Measurements from ENCODE around the gene CMSS1.
A peak's percentile ranks its signal among the peaks of the same experiment; 100 is the strongest.

CMSS1 gene

GRCh38 chr3:100002599-100003350 is 185.1 kb downstream of the CMSS1 start:
- no peaks in the 10 kb centered on the region for H3K36me3 ChIP-seq (replicated peaks)
- no peak overlapping the region for H3K27ac ChIP-seq
- peak; percentile 86 for DNase-seq
- H3K4me3 ChIP-seq (ENCODE audit: low read depth, low read length), result no peak overlapping the region
- in situ Hi-C loops (cut with HindIII; ENCODE audit: low pct_ligation_motif_present, low sequenced_read_pairs), result no loop called here
- no peak for TF ChIP-seq CTCF (IDR thresholded peaks at IDR 0.05; ENCODE audit: low read depth, low read length, missing control alignments)
- H3K27me3 ChIP-seq (replicated peaks), result no peaks in the 10 kb centered on the region

DNA sequence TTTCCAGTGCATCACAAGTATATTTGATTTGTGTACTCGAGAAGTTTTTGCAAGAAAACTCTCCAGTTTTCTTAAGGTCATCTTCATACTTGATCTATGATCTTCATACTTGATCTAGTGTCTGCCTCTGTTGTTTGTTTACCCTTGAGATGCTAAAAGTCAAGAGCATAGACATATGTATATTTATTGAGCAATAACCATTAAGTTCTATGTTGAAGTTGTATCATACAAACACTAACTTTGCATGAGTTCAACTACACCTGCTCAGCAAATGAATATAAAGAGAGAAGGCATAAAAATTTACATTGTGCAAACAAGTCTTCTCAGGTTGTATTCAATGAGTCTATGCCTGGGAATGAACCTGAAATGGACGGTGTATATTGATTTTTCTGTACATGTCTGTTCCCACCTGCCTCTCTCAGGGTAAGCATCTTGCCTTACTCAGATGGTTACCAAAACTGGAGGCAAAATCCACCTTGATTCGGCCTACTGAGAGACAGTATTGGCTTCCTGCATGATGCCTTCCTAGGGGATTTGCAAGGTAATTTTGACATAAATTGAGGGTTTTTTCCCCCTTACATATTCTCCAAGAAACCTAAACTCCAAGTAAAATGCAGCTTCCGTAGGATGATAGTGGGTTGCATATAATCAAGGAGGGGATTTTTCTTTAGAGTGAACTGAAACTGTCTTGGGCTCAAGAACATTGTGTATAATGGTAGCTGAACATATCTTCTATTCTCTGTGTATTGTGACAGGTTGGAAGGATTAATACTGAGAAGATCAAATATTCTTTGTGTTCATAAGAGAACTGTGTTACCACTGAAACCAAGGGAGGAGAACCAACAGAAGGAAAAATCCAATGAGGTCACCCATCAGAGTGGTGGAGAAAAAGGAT is 186.2 kb downstream of the CMSS1 start:
- DNase-seq, result no peak
- H3K4me3 ChIP-seq (ENCODE audit: low read depth, low read length), result no peak overlapping the region
- H3K27me3 ChIP-seq (replicated peaks), result no peaks in the 10 kb centered on the region
- TF ChIP-seq CTCF (IDR thresholded peaks at IDR 0.05; ENCODE audit: low read depth, low read length, missing control alignments), result no peak
- in situ Hi-C loops (cut with HindIII; ENCODE audit: low pct_ligation_motif_present, low sequenced_read_pairs), result no loop called here
- no peak overlapping the region for H3K27ac ChIP-seq
- H3K36me3 ChIP-seq (replicated peaks), result no peaks in the 10 kb centered on the region

GRCh38 chr3:100004931-100005330 is 187.3 kb downstream of the CMSS1 start:
- H3K36me3 ChIP-seq (replicated peaks), result no peaks in the 10 kb centered on the region
- H3K4me3 ChIP-seq (ENCODE audit: low read depth, low read length), result no peak overlapping the region
- no peak for TF ChIP-seq CTCF (IDR thresholded peaks at IDR 0.05; ENCODE audit: low read depth, low read length, missing control alignments)
- DNase-seq, result no peak
- no peak overlapping the region for H3K27ac ChIP-seq
- in situ Hi-C loops (cut with HindIII; ENCODE audit: low pct_ligation_motif_present, low sequenced_read_pairs), result no loop called here
- H3K27me3 ChIP-seq (replicated peaks), result no peaks in the 10 kb centered on the region

GRCh38 chr3:100005665-100006393 is 188.2 kb downstream of the CMSS1 start:
- Histone ChIP-seq H3K36me3 (replicated peaks) (no peaks in the 10 kb centered on the region), H3K27ac (no peak overlapping the region), H3K27me3 (replicated peaks) (no peaks in the 10 kb centered on the region), H3K4me3 (ENCODE audit: low read depth, low read length) (no peak overlapping the region)
- in situ Hi-C loops (cut with HindIII; ENCODE audit: low pct_ligation_motif_present, low sequenced_read_pairs), result no loop called here
- no peak for TF ChIP-seq CTCF (IDR thresholded peaks at IDR 0.05; ENCODE audit: low read depth, low read length, missing control alignments)
- DNase-seq, result no peak

- peak; percentile 20 for DNase-seq
- Histone ChIP-seq H3K36me3 (replicated peaks) (no peaks in the 10 kb centered on the region), H3K27ac (no peak overlapping the region), H3K27me3 (replicated peaks) (no peaks in the 10 kb centered on the region), H3K4me3 (ENCODE audit: low read depth, low read length) (no peak overlapping the region)
- peak; percentile 11 for TF ChIP-seq CTCF (IDR thresholded peaks at IDR 0.05; ENCODE audit: low read depth, low read length, missing control alignments)
- in situ Hi-C loops (cut with HindIII; ENCODE audit: low pct_ligation_motif_present, low sequenced_read_pairs), result no loop called here
Measured at GRCh38 chr3:100006570-100007271, 189.1 kb downstream of the CMSS1 start.

All from brain microvascular endothelial cell (primary cell).